Stimulated activated CD4-positive, alpha-beta T cell treated with anti-CD3 and anti-CD28 coated beads, Interleukin-15, amount 100 ng/mL, for 48 hours (primary cell): ENCODE results near the gene MRPL1.
"Not testable (repeated sequence)": the region's sequence is repeated elsewhere in the genome, so short reads cannot be mapped to it uniquely, and the experiment has no call there.

Experiments used
- DNase-seq, 2 donors: peaks; one replicate each; pipeline ENCODE4 v3.0.0-alpha.2; 2020; ENCODE audit warnings: low read depth in 2 of 2

The MRPL1 gene

GRCh38 chr4:77913348-77913747 is 50.7 kb downstream of the MRPL1 start:
- DNase-seq: no peak

DNA sequence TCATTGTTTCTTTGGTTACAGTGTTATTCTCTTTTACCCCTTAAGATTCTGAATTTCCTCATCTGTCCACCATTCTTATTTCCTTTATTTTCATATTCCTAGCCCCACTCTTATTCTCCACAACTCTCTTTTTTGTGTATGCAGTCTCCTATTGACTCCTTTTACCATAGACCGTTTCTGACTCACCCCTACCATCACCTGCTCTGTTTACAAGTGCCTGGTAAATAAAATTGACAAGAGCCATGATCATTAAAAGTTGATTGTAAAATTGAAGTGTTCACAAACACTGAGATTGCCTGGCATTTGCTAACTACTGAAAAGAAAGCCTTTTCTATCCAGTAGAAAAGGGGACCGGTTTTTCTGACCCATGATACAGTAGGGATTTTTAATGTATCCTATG is 54.4 kb downstream of the MRPL1 start:
- no peak for DNase-seq

- no peak for DNase-seq
Measured at GRCh38 chr4:77917601-77918000, 55.0 kb downstream of the MRPL1 start.

DNA sequence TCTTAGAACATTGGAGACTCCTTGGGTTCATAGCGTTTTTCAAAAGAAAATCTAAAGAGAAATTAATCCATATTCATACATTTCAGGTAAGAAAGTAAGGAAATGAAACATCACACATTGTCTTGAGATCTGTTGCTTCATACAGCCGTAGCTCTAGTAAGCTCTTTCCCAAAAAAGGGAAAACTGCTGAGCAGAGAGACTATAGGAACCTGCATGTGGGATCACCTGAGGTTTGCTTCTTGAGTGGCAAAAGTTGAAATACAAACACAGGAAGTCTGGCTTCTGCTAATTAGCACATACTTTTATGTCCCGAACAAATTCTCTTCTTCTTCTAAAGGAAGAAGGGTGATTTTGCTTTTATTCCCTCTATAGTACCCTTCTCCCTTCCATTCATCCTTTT is 57.7 kb downstream of the MRPL1 start:
- no peak for DNase-seq

DNA sequence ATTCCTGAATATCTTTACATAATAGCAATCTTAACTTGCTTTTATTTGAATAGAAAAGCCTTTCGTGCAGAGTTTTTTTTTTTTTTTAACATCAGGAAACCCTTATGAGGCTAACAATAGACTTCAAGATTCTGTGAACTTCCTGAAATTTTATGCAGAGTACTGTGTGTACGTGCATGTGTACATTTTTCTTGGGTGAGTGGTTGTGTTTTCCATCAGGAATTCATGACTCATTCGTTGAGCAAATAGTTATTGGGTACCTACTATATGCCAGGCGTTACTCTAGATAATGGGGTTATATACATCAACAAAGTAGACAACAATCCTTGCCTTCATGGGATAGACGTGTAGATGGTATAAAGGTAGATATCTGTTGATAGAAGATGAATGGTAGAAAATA is 59.1 kb downstream of the MRPL1 start:
- DNase-seq: no peak

GRCh38 chr4:77922158-77923094 is 59.8 kb downstream of the MRPL1 start:
- no peak for DNase-seq

DNA sequence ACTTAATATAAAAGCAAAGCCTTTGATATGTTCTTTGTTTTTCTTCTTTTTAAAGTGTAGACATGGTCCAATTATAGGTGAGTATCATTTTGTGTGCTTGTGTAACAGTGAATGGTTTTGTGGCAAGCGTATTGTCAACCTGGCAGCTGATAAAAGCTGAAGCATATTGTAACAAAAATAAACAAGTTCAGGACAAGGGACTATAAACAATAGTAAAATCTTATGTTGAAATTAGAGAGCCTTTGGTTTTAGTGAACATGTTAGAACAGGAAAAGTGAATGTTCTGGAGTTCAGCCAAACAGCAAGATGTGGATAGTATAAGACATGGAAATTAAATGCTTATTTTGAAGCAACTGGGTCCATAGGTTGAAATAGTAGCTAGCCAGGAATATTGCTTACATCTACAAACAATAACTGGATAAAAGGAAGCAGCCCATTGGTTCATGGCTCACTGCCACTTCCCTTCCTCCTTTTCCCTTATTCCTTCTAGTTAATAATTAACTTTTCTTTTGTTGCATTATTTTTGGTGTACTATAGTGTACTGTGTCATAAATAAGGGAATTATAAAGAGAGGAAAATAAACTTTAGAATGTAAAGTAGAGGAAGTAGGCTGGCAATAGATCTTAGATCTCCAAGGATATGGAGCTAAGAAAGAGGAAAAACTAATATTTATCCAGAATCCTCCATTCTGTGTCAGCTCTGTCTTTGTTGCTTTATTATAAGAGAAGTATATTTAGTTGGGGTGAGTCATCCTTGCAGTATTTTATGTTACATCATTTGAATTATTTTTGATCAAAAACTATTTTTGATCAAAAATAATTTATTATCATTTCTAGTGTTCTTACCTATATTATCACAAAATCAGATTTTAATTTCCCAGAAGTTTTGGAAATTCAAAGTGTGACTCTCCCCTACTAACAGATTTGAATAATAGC is 65.6 kb downstream of the MRPL1 start:
- DNase-seq: no peak

DNA sequence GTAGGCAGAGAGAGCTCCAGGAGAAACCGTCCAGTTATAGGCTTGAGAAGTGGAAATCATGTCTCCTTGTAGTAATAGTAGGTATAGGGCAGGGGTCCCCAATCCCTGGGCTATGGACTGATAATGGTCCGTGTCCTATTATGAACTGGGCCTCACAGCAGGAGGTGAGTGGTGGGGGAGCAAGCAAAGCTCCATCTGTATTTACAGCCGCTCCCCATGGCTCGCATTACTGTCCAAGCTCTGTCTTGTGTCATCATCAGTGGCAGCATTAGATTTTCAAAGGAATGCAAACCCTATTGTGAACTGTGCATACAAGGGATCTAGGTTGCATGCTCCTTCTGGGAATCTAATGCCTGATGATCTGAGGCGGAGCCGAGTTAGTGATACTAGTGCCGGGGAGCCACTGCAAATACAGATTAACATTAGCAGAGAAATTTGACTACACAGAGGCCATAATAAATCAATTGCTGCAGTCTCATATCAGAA is 67.6 kb downstream of the MRPL1 start:
- DNase-seq: no peak

DNA sequence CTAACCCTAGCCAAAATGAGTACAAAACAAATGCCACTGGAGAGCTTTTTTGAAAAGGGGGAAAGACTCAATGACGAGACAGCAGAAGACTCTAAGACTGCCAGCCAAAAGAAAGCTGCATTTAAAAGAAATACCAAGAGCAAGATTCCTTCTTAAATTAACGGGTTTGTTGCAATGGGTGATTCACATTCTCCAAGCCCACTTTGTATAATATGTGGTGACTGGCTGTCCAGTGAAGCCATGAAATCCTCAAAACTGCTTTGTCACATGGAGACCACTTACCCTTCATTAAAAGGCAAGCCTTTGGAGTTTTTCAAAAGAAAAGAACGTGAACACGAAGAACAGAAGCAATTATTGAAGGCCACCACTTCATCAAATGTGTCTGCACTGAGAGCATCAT is 68.2 kb downstream of the MRPL1 start:
- DNase-seq: no peak

DNA sequence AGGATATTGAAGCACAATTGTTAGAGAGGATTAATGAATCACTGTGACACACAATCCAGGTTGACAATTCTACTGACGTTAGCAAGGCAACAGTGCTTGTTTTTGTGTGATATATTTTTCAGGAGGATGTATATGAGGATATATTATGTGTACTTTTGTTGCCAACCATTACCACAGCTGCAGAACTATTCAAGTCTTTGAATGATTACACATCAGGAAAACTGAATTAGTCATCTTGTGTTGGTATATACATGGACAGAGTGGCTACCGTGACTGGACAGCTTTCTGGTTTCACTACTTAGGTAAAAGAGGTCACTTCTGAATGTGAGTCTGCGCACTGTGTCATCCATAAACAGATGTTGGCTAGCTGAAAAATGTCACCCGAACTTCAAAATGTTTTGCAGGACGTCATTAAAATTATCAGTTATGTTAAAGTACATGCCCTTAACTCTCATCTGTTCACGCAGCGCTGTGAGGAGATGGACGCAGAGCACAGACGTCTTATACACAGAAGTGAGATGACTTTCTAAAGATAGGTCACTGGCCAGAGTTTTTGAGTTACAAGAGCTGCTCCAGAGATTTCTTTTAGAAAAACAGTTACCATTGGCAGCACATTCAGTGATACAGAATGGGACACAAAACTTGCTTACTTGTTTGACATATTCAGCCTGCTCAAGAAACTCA is 69.0 kb downstream of the MRPL1 start:
- DNase-seq: no peak

- no peak for DNase-seq
Measured at GRCh38 chr4:77938560-77938959, 75.9 kb downstream of the MRPL1 start.

GRCh38 chr4:77945929-77946328 is 83.3 kb downstream of the MRPL1 start:
- not testable (repeated sequence) for DNase-seq

- no peak for DNase-seq
Measured at GRCh38 chr4:77950203-77950602, 87.6 kb downstream of the MRPL1 start.

DNA sequence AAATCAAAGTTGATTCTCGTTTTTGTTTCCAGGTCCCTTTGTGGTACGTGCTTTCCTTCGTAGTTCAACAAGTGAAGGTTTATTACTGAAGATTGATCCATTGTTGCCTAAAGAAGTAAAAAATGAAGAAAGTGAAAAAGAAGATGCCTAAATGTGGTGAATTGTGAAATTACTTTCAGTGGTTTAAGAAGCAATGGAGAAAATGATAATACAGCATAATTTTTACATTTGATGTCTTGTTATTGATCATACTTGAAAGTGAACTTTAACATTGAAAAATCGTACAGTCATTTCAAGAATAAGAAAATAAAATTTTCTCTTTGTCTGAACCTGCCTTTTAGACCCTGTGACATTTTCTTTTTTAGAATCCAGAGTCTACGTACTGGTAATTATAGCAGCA is 89.8 kb downstream of the MRPL1 start:
- no peak for DNase-seq

DNA sequence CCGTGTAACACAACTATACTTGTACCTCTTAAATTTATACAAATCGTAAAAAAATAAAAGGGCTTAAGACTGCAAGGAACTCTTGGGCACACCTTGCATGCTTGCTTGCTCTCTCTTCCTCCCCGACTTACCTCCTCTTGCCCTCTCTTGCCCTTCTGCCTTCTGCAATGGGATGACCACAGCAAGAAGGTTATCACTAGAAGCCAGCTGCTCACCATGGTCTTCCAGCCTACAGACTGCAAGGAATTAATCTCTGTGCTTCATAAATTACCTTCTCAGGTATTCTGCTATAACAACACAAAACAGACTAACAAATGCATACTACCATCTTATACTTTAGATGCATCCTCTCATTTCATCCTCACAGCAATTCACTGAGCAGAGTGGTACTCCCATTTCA is 92.1 kb downstream of the MRPL1 start:
- no peak for DNase-seq

- no peak for DNase-seq
Measured at GRCh38 chr4:77956917-77957316, 94.3 kb downstream of the MRPL1 start.

DNA sequence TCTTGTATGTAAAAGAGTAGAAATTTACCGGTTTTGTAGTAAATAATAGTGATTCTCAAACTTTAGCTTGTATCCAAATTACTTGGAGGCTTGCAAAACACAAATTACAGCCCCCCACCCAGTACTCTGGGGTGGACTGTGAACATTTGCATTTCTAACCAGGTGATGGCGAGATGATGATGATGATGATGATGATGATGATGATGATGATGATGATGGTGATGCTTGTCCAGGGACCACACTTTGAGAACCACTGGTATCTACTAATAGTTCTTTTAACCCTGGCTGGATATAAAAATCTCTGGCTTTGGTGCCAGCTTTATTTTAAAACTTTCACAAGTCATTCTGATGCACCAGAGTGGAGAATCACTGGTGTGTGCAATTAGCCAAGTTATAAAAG is 96.3 kb downstream of the MRPL1 start:
- DNase-seq: no peak

GRCh38 chr4:77959566-77960338 is 97.1 kb downstream of the MRPL1 start:
- DNase-seq: no peak

DNA sequence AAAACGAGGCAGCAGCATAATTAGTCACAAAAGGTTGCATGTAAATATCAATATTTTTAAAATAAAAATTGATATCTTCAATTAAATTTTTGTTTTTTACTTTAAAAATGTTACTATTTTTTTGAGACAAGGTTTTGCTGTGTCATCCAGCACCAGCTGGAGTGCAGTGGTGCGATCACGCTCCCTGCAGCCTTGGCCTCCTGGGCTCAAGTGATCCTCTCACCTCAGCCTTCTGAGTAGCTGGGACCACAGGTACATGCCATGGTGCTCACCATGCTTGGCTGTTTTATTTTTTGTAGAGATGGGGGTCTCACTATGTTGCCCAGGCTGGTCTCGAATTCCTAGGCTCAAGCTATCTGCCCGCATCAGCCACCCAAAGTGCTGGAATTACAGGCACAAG is 97.7 kb downstream of the MRPL1 start:
- DNase-seq: no peak

DNA sequence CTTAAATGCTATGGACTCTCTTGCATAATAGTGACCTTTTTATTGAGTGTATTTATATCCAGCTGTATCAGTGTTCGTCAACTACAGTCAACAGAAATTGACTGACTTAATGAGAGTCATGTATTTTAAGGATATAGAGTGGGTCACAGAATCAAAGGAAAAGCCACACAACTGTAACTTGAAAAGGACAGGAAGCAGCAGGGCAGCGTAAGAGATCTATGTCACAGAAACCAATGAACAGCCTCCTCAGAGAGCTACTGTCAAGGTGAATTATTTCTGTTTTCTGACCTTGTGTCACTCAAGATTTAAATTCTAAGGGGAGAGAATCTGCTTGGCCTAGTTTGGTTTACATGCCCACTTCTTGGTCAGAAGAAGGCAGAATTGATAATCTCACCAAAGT is 100.4 kb downstream of the MRPL1 start:
- no peak for DNase-seq

GRCh38 chr4:77973657-77974056 is 111.0 kb downstream of the MRPL1 start:
- DNase-seq: not testable (repeated sequence)
